Coronary artery (tissue), 2 donors: ENCODE data around the gene NLRC4.

Source experiments
- DNase-seq: peaks from one replicate; pipeline ENCODE4 v3.0.0-alpha.2; 2017; ENCODE audit warnings: low spot score
- H3K27ac ChIP-seq, 2 donors: fragments of 200-600 bp; sonication (generic); one replicate each; pipeline ENCODE4 v1.5.1; 2016 to 2019
- H3K4me3 ChIP-seq: fragments of 200-600 bp; sonication (generic); 2 replicates; pipeline ENCODE4 v1.5.1; 2016; ENCODE audit warnings: mild to moderate bottlenecking, moderate library complexity
- CTCF ChIP-seq: fragments of 200-600 bp; sonication (generic); IDR thresholded peaks from one replicate; pipeline ENCODE4 v1.5.1; 2019; ENCODE audit warnings: antibody characterized with exemption

The NLRC4 gene

GRCh38 chr2:32200814-32201213 lies 63.9 kb downstream of the NLRC4 start:
- TF ChIP-seq CTCF, result no peak
- Histone ChIP-seq H3K4me3 (no peak overlapping the region), H3K27ac (no peak overlapping the region)
- DNase-seq, result no peak

GRCh38 chr2:32192418-32192817 lies 72.3 kb downstream of the NLRC4 start:
- no peak overlapping the region for H3K4me3 ChIP-seq
- TF ChIP-seq CTCF, result no peak
- H3K27ac ChIP-seq, result no peak overlapping the region

GRCh38 chr2:32189011-32189410 lies 75.7 kb downstream of the NLRC4 start:
- H3K27ac ChIP-seq, result no peak overlapping the region
- DNase-seq, result no peak
- H3K4me3 ChIP-seq, result no peak overlapping the region
- TF ChIP-seq CTCF, result no peak

More at GRCh38 chr2:32192418-32192817, 72.3 kb downstream of the NLRC4 start:
- DNase-seq, result no peak

- TF ChIP-seq CTCF, result no peak
Measured at GRCh38 chr2:32182667-32183066, 82.0 kb downstream of the NLRC4 start.

More at GRCh38 chr2:32182667-32183066, 82.0 kb downstream of the NLRC4 start:
- Histone ChIP-seq H3K27ac (no peak overlapping the region), H3K4me3 (no peak overlapping the region)
- DNase-seq, result no peak
